ENCODE results near the gene ENTPD2.

ENTPD2 gene

GRCh38 chr9:137002646-137003041 lies 51.2 kb downstream of the ENTPD2 start:
- no peak for TF ChIP-seq FOXA1 (IDR thresholded peaks at IDR 0.05)
- no peak for TF ChIP-seq CTBP1 (IDR thresholded peaks at IDR 0.05; ENCODE audit: borderline replicate concordance)
- TF ChIP-seq ELF4 (IDR thresholded peaks at IDR 0.05), result no peak
- no peak for TF ChIP-seq FOXM1 (IDR thresholded peaks at IDR 0.05; ENCODE audit: borderline replicate concordance)
- no peak for TF ChIP-seq ZNF384 (IDR thresholded peaks at IDR 0.05)
- no peak for TF ChIP-seq HDGF (IDR thresholded peaks at IDR 0.05; ENCODE audit: borderline replicate concordance)
- no peak for TF ChIP-seq BHLHE40 (IDR thresholded peaks at IDR 0.05; ENCODE audit: borderline replicate concordance)
- TF ChIP-seq SP1 (IDR thresholded peaks at IDR 0.05), result no peak
- TF ChIP-seq NFRKB (IDR thresholded peaks at IDR 0.05), result no peak
- TF ChIP-seq, protein P1, sequence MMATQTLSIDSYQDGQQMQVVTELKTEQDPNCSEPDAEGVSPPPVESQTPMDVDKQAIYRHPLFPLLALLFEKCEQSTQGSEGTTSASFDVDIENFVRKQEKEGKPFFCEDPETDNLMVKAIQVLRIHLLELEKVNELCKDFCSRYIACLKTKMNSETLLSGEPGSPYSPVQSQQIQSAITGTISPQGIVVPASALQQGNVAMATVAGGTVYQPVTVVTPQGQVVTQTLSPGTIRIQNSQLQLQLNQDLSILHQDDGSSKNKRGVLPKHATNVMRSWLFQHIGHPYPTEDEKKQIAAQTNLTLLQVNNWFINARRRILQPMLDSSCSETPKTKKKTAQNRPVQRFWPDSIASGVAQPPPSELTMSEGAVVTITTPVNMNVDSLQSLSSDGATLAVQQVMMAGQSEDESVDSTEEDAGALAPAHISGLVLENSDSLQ (IDR thresholded peaks at IDR 0.05), result no peak
- no peak for TF ChIP-seq TARDBP (IDR thresholded peaks at IDR 0.05)
- TF ChIP-seq LEF1 (IDR thresholded peaks at IDR 0.05; ENCODE audit: borderline replicate concordance), result no peak
- no peak for TF ChIP-seq FOXK2 (IDR thresholded peaks at IDR 0.05)
- TF ChIP-seq ARNT (IDR thresholded peaks at IDR 0.05), result no peak
- no peak for TF ChIP-seq L3MBTL2 (conservative IDR thresholded peaks at IDR 0.05)
- ChIA-PET POLR2A (interaction anchor here (4.0 kb wide), 1 partner anchor 10 kb away, joined by 23 read pairs; the partner anchor contains the start of gene PAXX), CTCF (interaction anchor here (1.4 kb wide), 1 partner anchor 27 kb away, joined by 5 read pairs; no protein-coding TSS in a partner anchor)

GRCh38 chr9:137001857-137002645 lies 51.8 kb downstream of the ENTPD2 start:
- no peak for DNase-seq (ENCODE audit: extremely low spot score)
- ChIA-PET CTCF (interaction anchor here (1.4 kb wide), 1 partner anchor 27 kb away, joined by 5 read pairs; no protein-coding TSS in a partner anchor), POLR2A (interaction anchor here (4.0 kb wide), 1 partner anchor 10 kb away, joined by 23 read pairs; the partner anchor contains the start of gene PAXX)
- no peak for TF ChIP-seq ARNT (IDR thresholded peaks at IDR 0.05)
- TF ChIP-seq, protein P1 (IDR thresholded peaks at IDR 0.05), result no peak
- no peak for TF ChIP-seq L3MBTL2 (conservative IDR thresholded peaks at IDR 0.05)
- TF ChIP-seq HDGF (IDR thresholded peaks at IDR 0.05; ENCODE audit: borderline replicate concordance), result no peak
- no peak for TF ChIP-seq ZNF384 (IDR thresholded peaks at IDR 0.05)
- TF ChIP-seq NFRKB (IDR thresholded peaks at IDR 0.05), result no peak
- no peak for TF ChIP-seq CTBP1 (IDR thresholded peaks at IDR 0.05; ENCODE audit: borderline replicate concordance)
- TF ChIP-seq LEF1 (IDR thresholded peaks at IDR 0.05; ENCODE audit: borderline replicate concordance), result no peak
- TF ChIP-seq SP1 (IDR thresholded peaks at IDR 0.05), result no peak
- TF ChIP-seq SUZ12 (IDR thresholded peaks at IDR 0.05), result no peak
- no peak for TF ChIP-seq FOXK2 (IDR thresholded peaks at IDR 0.05)
- no peak for TF ChIP-seq FOXA1 (IDR thresholded peaks at IDR 0.05)
- no peak for TF ChIP-seq ELF4 (IDR thresholded peaks at IDR 0.05)
- no peak for TF ChIP-seq TARDBP (IDR thresholded peaks at IDR 0.05)
- TF ChIP-seq BHLHE40 (IDR thresholded peaks at IDR 0.05; ENCODE audit: borderline replicate concordance), result no peak

More at GRCh38 chr9:137002646-137003041, 51.2 kb downstream of the ENTPD2 start:
- DNase-seq (ENCODE audit: extremely low spot score), result no peak

DNA sequence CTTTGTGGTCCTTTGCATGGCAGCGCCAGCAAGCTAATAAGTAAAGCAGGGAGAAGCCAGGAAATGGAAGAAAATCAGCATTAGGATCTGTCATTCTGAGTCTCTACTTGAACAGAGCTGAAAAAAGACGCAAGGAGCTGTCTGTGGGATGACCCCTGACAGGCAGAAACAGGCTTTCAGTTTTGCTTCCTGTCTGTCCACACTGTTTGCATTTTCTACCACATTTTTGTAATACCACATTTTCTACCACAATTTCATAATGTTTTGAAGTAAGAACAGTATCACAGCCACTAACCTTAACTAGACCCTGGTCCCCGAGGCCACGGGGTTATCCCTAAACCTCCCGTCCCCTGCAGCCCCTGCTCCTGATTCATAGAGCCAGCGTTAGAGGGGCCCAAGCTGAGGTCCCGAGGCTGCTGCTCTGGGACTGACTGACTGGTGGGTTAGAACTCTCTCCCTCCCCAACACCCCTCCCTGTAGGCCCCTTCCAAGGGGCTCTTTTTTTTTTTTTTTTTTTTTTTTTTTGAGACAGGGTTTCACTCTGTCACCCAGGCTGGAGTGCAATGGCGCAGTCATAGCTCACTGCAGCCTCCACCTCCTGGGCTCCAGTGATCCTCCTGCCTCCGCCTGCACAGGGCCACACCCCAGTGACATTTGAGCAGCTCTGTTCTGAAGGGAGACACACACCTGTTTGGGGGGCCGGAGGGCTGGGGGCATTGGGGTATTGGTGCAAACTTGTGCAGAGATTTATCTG lies 53.5 kb downstream of the ENTPD2 start:
- ChIA-PET POLR2A (interaction anchor here (1.2 to 4.0 kb wide), 2 partner anchors 8 to 49 kb away, joined by 3 to 23 read pairs; partner anchors contain the start of gene PAXX), CTCF (interaction anchor here (0.7 to 1.3 kb wide), 3 partner anchors 24 to 35 kb away, joined by 3 to 4 read pairs (median 4); no protein-coding TSS in a partner anchor)
- DNase-seq (ENCODE audit: extremely low spot score), result no peak
- TF ChIP-seq TARDBP (IDR thresholded peaks at IDR 0.05) (no peak), FOXA1 (IDR thresholded peaks at IDR 0.05) (no peak), ELF4 (IDR thresholded peaks at IDR 0.05) (no peak), SUZ12 (IDR thresholded peaks at IDR 0.05) (no peak), NFRKB (IDR thresholded peaks at IDR 0.05) (no peak)
- TF ChIP-seq, protein P1 (IDR thresholded peaks at IDR 0.05), result no peak

All from HEK293T (cell line).